K562 (cell line): ENCODE data around the gene ZBTB47. TPM values are rescaled to one million over a fixed set of nuclear protein-coding genes. Genes with fewer than 3 reads are reported as not detected.

Experiments used
- ATAC-seq: fragments of 200-7000 bp; cut with Tn5 transposase; 3 replicates; pipeline ENCODE4 v1.9.1; 2020; ENCODE audit warnings: moderate library complexity
- BruUV-seq: library from RNA; stranded (reverse); fragments of 400-500 nt; replicated peaks from 2 replicates; lab custom pipeline; 2021; lab: Mats Ljungman, UMichigan
- CTCF ChIA-PET: fragments of 300-600 bp; formaldehyde crosslinking; extraction: SDS; loops from one replicate; lab custom pipeline; 2021; ENCODE audit warnings: low intra/inter-chr PET ratio; lab: Yijun Ruan, JAX
- POLR2A ChIA-PET: fragments of 300-600, 350-650 bp; sonication (Branson Sonifier 250); formaldehyde crosslinking; extraction: SDS; loops from one replicate; lab custom pipeline; 2021; ENCODE audit warnings: antibody characterized with exemption, inconsistent platforms; lab: Yijun Ruan, JAX
- DNase-seq, 4 experiments: peaks; one replicate each; pipeline versions ENCODE4 v3.0.0 to v3.0.0-alpha.2; 2011 to 2018; ENCODE audit warnings: low spot score in 3 of 4, mixed read lengths in 3 of 4; ENCODE audit errors: extremely low read depth in 1 of 4
- FAIRE-seq: peaks from 2 replicates; lab custom pipeline; 2011; peaks lifted over from hg19 to GRCh38; lab: Jason Lieb, UNC
- H2AFZ ChIP-seq: 2 replicates; pipeline ENCODE4 v1.6.0; 2011; ENCODE audit warnings: low read depth, low read length, control low read depth, inconsistent platforms
- H3K27ac ChIP-seq: fragments of 200-600 bp; 3 replicates; pipeline ENCODE4 v1.8.0; 2011; ENCODE audit warnings: low read depth, mild to moderate bottlenecking, control low read depth, inconsistent platforms, low read length, moderate library complexity, mixed read lengths; ENCODE audit errors: extremely low read depth
- H3K27me3 ChIP-seq, 2 experiments: fragments of 300-600 bp in 1 of 2; 2 replicates in 1 of 2; 3 replicates in 1 of 2; pipeline versions ENCODE4 v1.6.0 to v1.8.0; 2011; ENCODE audit warnings: inconsistent platforms in 2 of 2, low read length in 2 of 2, mild to moderate bottlenecking in 1 of 2, mixed read lengths in 1 of 2, moderate library complexity in 1 of 2; ENCODE audit not compliant: control insufficient read depth in 2 of 2, insufficient read depth in 2 of 2
- H3K36me3 ChIP-seq: fragments of 300-600 bp; 3 replicates; pipeline ENCODE4 v1.8.0; 2011; ENCODE audit warnings: mild to moderate bottlenecking, low read length, inconsistent platforms; ENCODE audit not compliant: control insufficient read depth, insufficient read depth
- H3K4me1 ChIP-seq, 2 experiments: fragments of 200-600 bp in 1 of 2; replicated peaks in 1 of 2; 2 replicates in 1 of 2; 3 replicates in 1 of 2; pipeline versions ENCODE4 v1.5.1 to v1.8.0; 2011; ENCODE audit warnings: inconsistent platforms in 2 of 2, low read length in 2 of 2, mild to moderate bottlenecking in 1 of 2, mixed read lengths in 1 of 2, moderate library complexity in 1 of 2; ENCODE audit not compliant: control insufficient read depth in 2 of 2, insufficient read depth in 2 of 2
- H3K4me2 ChIP-seq: 2 replicates; pipeline ENCODE4 v1.6.1; 2011; ENCODE audit warnings: low read length, control low read depth, inconsistent platforms, mixed read lengths; ENCODE audit not compliant: insufficient read depth
- H3K4me3 ChIP-seq: fragments of 200-600 bp; sonication (generic), shearing (Covaris generic); 2 replicates; pipeline ENCODE4 v1.5.1; 2016; ENCODE audit warnings: control low read depth, inconsistent platforms
- H3K79me2 ChIP-seq: fragments of 200-600 bp; 3 replicates; pipeline ENCODE4 v1.8.0; 2011; ENCODE audit warnings: low read length, inconsistent platforms; ENCODE audit not compliant: control insufficient read depth, insufficient read depth
- H3K9ac ChIP-seq, 2 experiments: 2 replicates each; pipeline versions ENCODE4 v1.6.0 to v1.6.1; 2011; ENCODE audit warnings: low read depth in 2 of 2, low read length in 2 of 2, control low read depth in 1 of 2, inconsistent platforms in 1 of 2, mild to moderate bottlenecking in 1 of 2, mixed read lengths in 1 of 2; ENCODE audit not compliant: insufficient read depth in 1 of 2
- H3K9me1 ChIP-seq: one replicate; pipeline ENCODE4 v1.6.0; 2011; ENCODE audit warnings: inconsistent platforms, mild to moderate bottlenecking, low read length, moderate library complexity; ENCODE audit not compliant: control insufficient read depth, insufficient read depth
- H3K9me3 ChIP-seq: replicated peaks from 2 replicates; pipeline ENCODE4 v1.5.1; 2011; ENCODE audit warnings: low read depth, low read length, inconsistent platforms; ENCODE audit not compliant: control insufficient read depth, insufficient read depth
- H4K20me1 ChIP-seq: replicated peaks from 2 replicates; pipeline ENCODE4 v1.6.1; 2011; ENCODE audit warnings: low read length, inconsistent platforms, mixed read lengths; ENCODE audit not compliant: control insufficient read depth, insufficient read depth
- COPS2 ChIP-seq: fragments of 450-650 bp; conservative IDR thresholded peaks from 2 replicates; pipeline ENCODE4 v1.6.1; 2016; ENCODE audit warnings: mild to moderate bottlenecking, moderate library complexity
- CXXC5 ChIP-seq: fragments of 250-450 bp; sonication (Bioruptor Pico); IDR thresholded peaks from 2 replicates; pipeline ENCODE4 v1.8.0; 2022; ENCODE audit warnings: inconsistent platforms, mild to moderate bottlenecking, moderate library complexity
- FOXK1 ChIP-seq: sonication (generic); formaldehyde crosslinking; IDR thresholded peaks from 2 replicates; pipeline ENCODE4 v1.8.0; 2022; ENCODE audit warnings: missing genetic modification reagents, mild to moderate bottlenecking, borderline replicate concordance
- HCFC1 ChIP-seq: IDR thresholded peaks from 2 replicates; pipeline ENCODE4 v1.6.1; 2012; ENCODE audit warnings: low read depth, low read length, improper control_type of control experiment
- HNRNPL ChIP-seq: fragments of 200-400 bp; formaldehyde crosslinking; IDR thresholded peaks from 2 replicates; pipeline ENCODE4 v1.6.1; 2017; ENCODE audit warnings: low read depth, mild to moderate bottlenecking, low read length
- MAFF ChIP-seq: IDR thresholded peaks from 2 replicates; pipeline ENCODE4 v1.6.1; 2012; ENCODE audit warnings: low read length, improper control_type of control experiment
- RAD51 ChIP-seq: fragments of 450-650 bp; IDR thresholded peaks from 2 replicates; pipeline ENCODE4 v1.7.1; 2016; ENCODE audit warnings: low read depth, mild to moderate bottlenecking, borderline replicate concordance
- SIN3B ChIP-seq: fragments of 450-650 bp; IDR thresholded peaks from 2 replicates; pipeline ENCODE4 v1.6.1; 2017; ENCODE audit warnings: low read depth, mild to moderate bottlenecking, moderate library complexity
- TBP ChIP-seq: optimal IDR thresholded peaks from 2 replicates; pipeline ENCODE3; 2011; ENCODE audit warnings: low read depth, low read length, improper control_type of control experiment
- ZEB2 ChIP-seq: fragments of 450-650 bp; IDR thresholded peaks from 2 replicates; pipeline ENCODE4 v1.6.1; 2016
- ZNF707 ChIP-seq: fragments of 250-450 bp; sonication (Bioruptor Pico); conservative IDR thresholded peaks from 2 replicates; pipeline ENCODE4 v1.8.0; 2022; ENCODE audit warnings: inconsistent platforms, mild to moderate bottlenecking, moderate library complexity
- WGBS: fragments of 100-300 bp; shearing (Covaris generic); methylation state at CpG from one replicate; pipeline ENCODE4 v1.1.6; 2016; ENCODE audit warnings: low coverage, mixed read lengths; ENCODE audit not compliant: insufficient coverage; ENCODE audit errors: missing lambda C conversion rate; 5-methylcytosine and 5-hydroxymethylcytosine counted together
- in situ Hi-C: fragments of 300-500 bp; cut with MboI; formaldehyde crosslinking; loops from 4 replicates; pipeline ENCODE4 v1.15.0; 2018; ENCODE audit warnings: inconsistent platforms, mixed read lengths
- intact Hi-C: fragments of 100-400 bp; cut with micrococcal nuclease; formaldehyde crosslinking; loops from 2 replicates; pipeline ENCODE4 v1.14.2; 2022
- polyA plus RNA-seq, 8 experiments: library from polyadenylated mRNA; depleted of rRNA in 4 of 8; stranded (reverse) in 5 of 8; unstranded in 3 of 8; fragments of >200 nt; fragmentation: Nextera tagmentation in 2 of 8; fragmentation: Illumina TruSeq in 1 of 8; extraction: Ambion mirVana in 2 of 8; extraction: Trizol in 1 of 8; gene quantifications; 2 replicates each; pipeline versions ENCODE4 v1.2.1 to v1.2.3, GENCODE V29; 2011 to 2014; ENCODE audit warnings: inconsistent platforms in 1 of 8, missing spikeins in 1 of 8
- total RNA-seq, 7 experiments: library from RNA; depleted of rRNA in 6 of 7; stranded (reverse); fragments of >200 nt in 6 of 7; fragmentation: Illumina TruSeq in 2 of 7; extraction: Trizol in 2 of 7; gene quantifications; 2 replicates each; pipeline versions ENCODE4 v1.2.1 to v1.2.3, GENCODE V29; 2011 to 2021; ENCODE audit warnings: low replicate concordance in 1 of 7
- TF ChIP-seq, protein P1 (sequence below), 2 experiments: fragments of 450-650 bp; IDR thresholded peaks; 2 replicates each; pipeline ENCODE4 v1.6.1; 2016; ENCODE audit warnings: mild to moderate bottlenecking in 2 of 2, borderline replicate concordance in 1 of 2, low read depth in 1 of 2, moderate library complexity in 1 of 2

Gene ZBTB47
- total and polyA plus RNA-seq, 9 of the 15 experiments (the other 6 are each of a cell fraction or from before 2014, with no cell fraction given), result 0.11 to 4.6 (median 1.7) TPM; not detected in 1

- Histone ChIP-seq H3K9me1 (peaks cover 5% of the 10 kb centered on the region), H3K9ac (no peak overlapping the region), H3K27me3 (peaks cover 27 to 58% of the 10 kb centered on the region in 2 experiments; a peak in 4 of 5 replicates), H3K9me3 (no peaks in the 10 kb centered on the region), H3K36me3 (no peaks in the 10 kb centered on the region), H3K4me3 (no peak overlapping the region), H4K20me1 (peaks cover 12% of the 10 kb centered on the region; the same call in 1 of the 2 replicates), H3K4me2 (no peak overlapping the region), H3K4me1 (0 out of 5 replicates have a peak, but pooled peaks cover 0 to 4% of the 10 kb centered on the region in 2 experiments), H2AFZ (no peak overlapping the region), H3K79me2 (no peaks in the 10 kb centered on the region), H3K27ac (no peak overlapping the region)
- TF ChIP-seq SIN3B, result no peak
- TF ChIP-seq HCFC1, result no peak
- TF ChIP-seq HNRNPL, result no peak
- no peak for TF ChIP-seq FOXK1 (CRISPR knock-in tag)
- TF ChIP-seq ZNF707 (CRISPR knock-in tag), result no peak
- TF ChIP-seq MAFF, result no peak
- no peak for TF ChIP-seq COPS2
- TF ChIP-seq CXXC5 (CRISPR knock-in tag), result no peak
- no peak for TF ChIP-seq ZEB2
- no peak for TF ChIP-seq RAD51
- TF ChIP-seq, protein P1, sequence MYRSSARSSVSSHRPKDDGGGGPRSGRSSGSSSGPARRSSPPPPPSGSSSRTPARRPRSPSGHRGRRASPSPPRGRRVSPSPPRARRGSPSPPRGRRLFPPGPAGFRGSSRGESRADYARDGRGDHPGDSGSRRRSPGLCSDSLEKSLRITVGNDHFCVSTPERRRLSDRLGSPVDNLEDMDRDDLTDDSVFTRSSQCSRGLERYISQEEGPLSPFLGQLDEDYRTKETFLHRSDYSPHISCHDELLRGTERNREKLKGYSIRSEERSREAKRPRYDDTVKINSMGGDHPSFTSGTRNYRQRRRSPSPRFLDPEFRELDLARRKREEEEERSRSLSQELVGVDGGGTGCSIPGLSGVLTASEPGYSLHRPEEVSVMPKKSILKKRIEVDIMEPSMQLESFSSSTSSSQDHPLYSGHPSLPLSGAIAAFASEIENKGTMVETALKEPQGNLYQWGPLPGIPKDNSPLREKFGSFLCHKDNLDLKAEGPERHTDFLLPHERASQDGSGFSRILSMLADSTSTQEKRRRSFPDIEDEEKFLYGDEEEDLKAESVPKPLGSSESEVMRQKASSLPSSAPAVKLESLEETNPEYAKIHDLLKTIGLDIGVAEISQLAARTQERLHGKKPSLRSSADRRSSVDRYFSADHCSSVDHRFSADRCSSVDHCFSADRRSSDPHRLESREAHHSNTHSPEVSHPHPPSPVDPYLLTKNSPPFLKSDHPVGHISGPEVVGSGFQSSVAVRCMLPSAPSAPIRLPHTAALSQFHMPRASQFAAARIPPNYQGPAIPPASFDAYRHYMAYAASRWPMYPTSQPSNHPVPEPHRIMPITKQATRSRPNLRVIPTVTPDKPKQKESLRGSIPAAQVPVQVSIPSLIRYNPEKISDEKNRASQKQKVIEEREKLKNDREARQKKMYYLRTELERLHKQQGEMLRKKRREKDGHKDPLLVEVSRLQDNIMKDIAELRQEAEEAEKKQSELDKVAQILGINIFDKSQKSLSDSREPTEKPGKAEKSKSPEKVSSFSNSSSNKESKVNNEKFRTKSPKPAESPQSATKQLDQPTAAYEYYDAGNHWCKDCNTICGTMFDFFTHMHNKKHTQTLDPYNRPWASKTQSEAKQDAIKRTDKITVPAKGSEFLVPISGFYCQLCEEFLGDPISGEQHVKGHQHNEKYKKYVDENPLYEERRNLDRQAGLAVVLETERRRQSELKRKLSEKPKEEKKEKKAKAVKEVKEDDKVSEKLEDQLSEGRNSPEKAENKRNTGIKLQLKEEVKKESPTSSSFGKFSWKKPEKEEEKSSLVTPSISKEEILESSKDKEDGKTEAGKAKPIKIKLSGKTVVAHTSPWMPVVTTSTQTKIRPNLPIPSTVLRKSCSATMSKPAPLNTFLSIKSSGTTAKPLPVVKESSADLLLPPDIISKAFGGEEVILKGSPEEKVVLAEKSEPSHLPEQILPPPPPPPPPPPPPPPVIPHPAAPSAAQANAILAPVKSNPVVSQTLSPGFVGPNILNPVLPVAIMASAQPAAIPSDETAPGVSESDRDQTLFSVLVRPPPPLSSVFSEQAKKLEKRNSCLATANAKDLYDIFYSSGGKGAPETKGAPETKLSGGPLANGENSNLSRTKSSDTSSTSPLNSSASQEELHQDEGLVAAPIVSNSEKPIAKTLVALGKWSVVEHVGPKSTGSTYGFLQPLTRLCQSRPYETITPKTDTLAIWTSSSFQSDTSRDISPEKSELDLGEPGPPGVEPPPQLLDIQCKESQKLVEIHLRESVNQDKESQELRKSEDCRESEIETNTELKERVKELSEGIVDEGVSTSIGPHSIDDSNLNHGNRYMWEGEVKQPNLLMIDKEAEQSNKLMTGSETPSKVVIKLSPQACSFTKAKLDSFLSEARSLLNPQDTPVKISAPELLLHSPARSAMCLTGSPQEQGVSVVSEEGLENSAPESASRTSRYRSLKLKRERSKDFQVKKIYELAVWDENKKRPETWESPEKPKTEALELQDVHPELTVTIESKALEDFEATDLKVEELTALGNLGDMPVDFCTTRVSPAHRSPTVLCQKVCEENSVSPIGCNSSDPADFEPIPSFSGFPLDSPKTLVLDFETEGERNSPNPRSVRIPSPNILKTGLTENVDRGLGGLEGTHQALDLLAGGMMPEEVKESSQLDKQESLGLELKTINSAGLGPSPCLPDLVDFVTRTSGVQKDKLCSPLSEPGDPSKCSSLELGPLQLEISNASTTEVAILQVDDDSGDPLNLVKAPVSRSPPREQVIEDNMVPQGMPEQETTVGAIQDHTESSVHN (IDR thresholded peaks at IDR 0.05; ENCODE audit: borderline replicate concordance in 1 of 2, low read depth in 1 of 2), result no peak
- TF ChIP-seq TBP, result no peak
- FAIRE-seq (no peak), ATAC-seq (no peak), DNase-seq (no peak)
- ChIA-PET POLR2A (interaction anchor here (0.6 to 0.7 kb wide), 2 partner anchors 23 to 556 kb away, joined by 3 to 4 read pairs; partner anchors contain the start of gene KLHL40), CTCF (no interaction called here)
- intact Hi-C loops, result no loop called here
- no TSS peak for BruUV-seq
- 0% methylated on average over 8 of the region's 8 CpGs for WGBS
- in situ Hi-C loops, result no loop called here
Observed at GRCh38 chr3:42707620-42708355, 54.3 kb downstream of the ZBTB47 start.
